Measurements from ENCODE around the gene GPR183. TPM values are rescaled to one million over a fixed set of nuclear protein-coding genes. Genes with fewer than 3 reads are reported as not detected.

The GPR183 gene
- total and polyA plus RNA-seq, 10 of the 15 experiments (the other 5 are each of a cell fraction or from before 2014, with no cell fraction given), result 134 to 669 (median 225) TPM

DNA sequence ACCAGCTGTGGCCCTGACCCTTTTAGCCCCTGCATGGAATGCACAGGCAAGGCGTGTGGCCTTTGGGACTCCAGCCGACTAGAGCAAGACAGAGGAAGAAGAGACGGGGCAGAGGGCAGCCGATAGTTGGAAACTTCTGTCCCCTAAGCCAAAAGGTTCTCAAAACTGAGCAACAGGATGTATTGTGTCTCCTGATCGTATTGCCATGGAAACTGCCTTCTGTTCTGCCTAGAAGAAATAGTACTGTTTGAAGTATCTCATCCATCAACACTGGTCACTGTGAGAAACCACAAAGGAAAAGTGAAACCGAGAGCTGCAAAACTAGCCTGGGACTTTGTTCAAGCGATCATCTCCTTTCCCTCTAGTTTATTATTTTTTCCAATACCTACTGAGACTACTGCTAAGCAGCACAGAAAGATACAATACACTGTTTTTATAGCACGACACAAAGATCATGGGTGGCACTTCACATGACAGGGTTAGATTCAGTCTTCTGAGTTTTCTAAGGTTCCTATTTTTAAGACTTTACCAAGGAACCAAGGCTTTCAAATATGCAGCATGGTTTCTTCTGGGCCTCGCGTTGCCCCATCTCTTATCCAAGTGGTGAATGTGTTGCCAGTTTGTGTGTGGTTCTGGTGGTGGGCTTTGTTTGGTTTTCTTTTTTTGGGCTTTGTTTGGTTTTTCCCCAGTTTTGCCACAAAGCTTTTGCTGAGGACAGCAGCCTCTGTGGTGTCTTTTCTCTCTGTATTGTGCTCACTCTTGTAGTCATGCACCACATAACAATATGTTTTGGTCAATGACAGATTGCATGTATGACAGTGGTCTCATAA lies 49.3 kb upstream of the GPR183 start (continued):
- TF ChIP-seq, protein P1, sequence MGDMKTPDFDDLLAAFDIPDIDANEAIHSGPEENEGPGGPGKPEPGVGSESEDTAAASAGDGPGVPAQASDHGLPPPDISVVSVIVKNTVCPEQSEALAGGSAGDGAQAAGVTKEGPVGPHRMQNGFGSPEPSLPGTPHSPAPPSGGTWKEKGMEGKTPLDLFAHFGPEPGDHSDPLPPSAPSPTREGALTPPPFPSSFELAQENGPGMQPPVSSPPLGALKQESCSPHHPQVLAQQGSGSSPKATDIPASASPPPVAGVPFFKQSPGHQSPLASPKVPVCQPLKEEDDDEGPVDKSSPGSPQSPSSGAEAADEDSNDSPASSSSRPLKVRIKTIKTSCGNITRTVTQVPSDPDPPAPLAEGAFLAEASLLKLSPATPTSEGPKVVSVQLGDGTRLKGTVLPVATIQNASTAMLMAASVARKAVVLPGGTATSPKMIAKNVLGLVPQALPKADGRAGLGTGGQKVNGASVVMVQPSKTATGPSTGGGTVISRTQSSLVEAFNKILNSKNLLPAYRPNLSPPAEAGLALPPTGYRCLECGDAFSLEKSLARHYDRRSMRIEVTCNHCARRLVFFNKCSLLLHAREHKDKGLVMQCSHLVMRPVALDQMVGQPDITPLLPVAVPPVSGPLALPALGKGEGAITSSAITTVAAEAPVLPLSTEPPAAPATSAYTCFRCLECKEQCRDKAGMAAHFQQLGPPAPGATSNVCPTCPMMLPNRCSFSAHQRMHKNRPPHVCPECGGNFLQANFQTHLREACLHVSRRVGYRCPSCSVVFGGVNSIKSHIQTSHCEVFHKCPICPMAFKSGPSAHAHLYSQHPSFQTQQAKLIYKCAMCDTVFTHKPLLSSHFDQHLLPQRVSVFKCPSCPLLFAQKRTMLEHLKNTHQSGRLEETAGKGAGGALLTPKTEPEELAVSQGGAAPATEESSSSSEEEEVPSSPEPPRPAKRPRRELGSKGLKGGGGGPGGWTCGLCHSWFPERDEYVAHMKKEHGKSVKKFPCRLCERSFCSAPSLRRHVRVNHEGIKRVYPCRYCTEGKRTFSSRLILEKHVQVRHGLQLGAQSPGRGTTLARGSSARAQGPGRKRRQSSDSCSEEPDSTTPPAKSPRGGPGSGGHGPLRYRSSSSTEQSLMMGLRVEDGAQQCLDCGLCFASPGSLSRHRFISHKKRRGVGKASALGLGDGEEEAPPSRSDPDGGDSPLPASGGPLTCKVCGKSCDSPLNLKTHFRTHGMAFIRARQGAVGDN (IDR thresholded peaks at IDR 0.05), result peak; percentile 43
- no peak for TF ChIP-seq TCF12 (IDR thresholded peaks at IDR 0.05; ENCODE audit: low read depth, low read length)
- TF ChIP-seq CREB1 (IDR thresholded peaks at IDR 0.05; ENCODE audit: low read depth), result peak; percentile 42; the same call in 1 of the 2 replicates
- no peak for TF ChIP-seq KLF5 (IDR thresholded peaks at IDR 0.05; ENCODE audit: partially characterized antibody)
- TF ChIP-seq ZNF217 (IDR thresholded peaks at IDR 0.05), result peak; percentile 17; the same call in 1 of the 2 replicates
- peak; percentile 91 for TF ChIP-seq BMI1 (IDR thresholded peaks at IDR 0.05; ENCODE audit: borderline replicate concordance)
- TF ChIP-seq POU2F2 (IDR thresholded peaks at IDR 0.05; ENCODE audit: borderline replicate concordance, low read depth, low read length), result no peak
- peak; percentile 75 for TF ChIP-seq IRF4 (IDR thresholded peaks at IDR 0.05; ENCODE audit: low read depth, low read length)
- TF ChIP-seq ZNF592 (IDR thresholded peaks at IDR 0.05), result no peak
- no peak for TF ChIP-seq ZNF207 (IDR thresholded peaks at IDR 0.05; ENCODE audit: borderline replicate concordance)
- no peak for TF ChIP-seq CEBPZ (IDR thresholded peaks at IDR 0.05; ENCODE audit: low read depth, low read length)
- no peak for TF ChIP-seq SUZ12 (IDR thresholded peaks at IDR 0.05; ENCODE audit: unreplicated experiment)
- peak; percentile 43 for TF ChIP-seq RAD51 (IDR thresholded peaks at IDR 0.05)
- no peak for TF ChIP-seq RAD21 (IDR thresholded peaks at IDR 0.05; ENCODE audit: insufficient read depth, low read depth, low read length)
- peak; percentile 85 for TF ChIP-seq IKZF1 (conservative IDR thresholded peaks at IDR 0.05)
- TF ChIP-seq ASH2L (IDR thresholded peaks at IDR 0.05; ENCODE audit: borderline replicate concordance, low read depth), result 0 out of 2 replicates have a peak, but pooled peaks have one; percentile 45

Measured in GM12878 (cell line).